H54 (cell line): ENCODE measurements around the gene CPD.
"Not testable (repeated sequence)": the region's sequence is repeated elsewhere in the genome, so short reads cannot be mapped to it uniquely, and the experiment has no call there.

Experiments used
- DNase-seq: peaks from one replicate; pipeline ENCODE4 v3.0.0; 2011; ENCODE audit warnings: low spot score, mixed read lengths; ENCODE audit not compliant: insufficient read length
- FAIRE-seq: peaks from 3 replicates; lab custom pipeline; 2011; peaks lifted over from hg19 to GRCh38; lab: Jason Lieb, UNC
- POLR2A ChIP-seq: IDR thresholded peaks from 2 replicates; pipeline ENCODE4 v1.6.1; 2011; ENCODE audit warnings: low read depth, mild to moderate bottlenecking, low read length

The CPD gene

GRCh38 chr17:30345089-30345433, 33.7 kb upstream of the CPD start:
- DNase-seq (no peak), FAIRE-seq (no peak)
- no peak for TF ChIP-seq POLR2A

DNA sequence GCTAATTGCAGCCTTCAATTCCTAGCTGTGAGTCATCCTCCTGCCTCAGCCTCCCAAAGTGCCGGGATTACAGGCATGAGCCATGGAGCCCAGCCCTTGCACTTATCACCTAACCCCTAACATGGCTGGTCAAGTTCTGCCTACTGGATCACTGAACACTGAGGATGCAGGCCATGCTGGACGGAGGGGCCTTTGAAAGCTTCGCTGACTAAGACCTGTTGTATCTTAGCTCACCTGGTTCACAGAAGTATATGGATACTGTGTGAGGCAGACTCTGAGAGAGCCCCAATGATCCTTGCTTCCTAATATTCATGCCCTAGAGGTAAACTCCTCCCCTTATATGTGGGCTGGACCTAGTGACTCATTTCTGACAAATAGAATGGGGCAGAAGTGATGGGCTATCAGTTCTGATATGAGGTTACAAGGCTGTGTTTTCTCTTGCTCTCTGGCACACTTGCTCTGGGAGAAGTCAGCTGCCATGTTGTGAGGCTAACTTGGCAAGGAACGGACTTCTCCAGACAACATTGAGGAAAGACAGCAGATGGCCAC, 33.1 kb upstream of the CPD start:
- FAIRE-seq: no peak
- TF ChIP-seq POLR2A: no peak
- no peak for DNase-seq

- DNase-seq: no peak
- no peak for TF ChIP-seq POLR2A
- FAIRE-seq: no peak
These were observed 32.4 kb upstream of the CPD start for GRCh38 chr17:30346221-30346795.

DNA sequence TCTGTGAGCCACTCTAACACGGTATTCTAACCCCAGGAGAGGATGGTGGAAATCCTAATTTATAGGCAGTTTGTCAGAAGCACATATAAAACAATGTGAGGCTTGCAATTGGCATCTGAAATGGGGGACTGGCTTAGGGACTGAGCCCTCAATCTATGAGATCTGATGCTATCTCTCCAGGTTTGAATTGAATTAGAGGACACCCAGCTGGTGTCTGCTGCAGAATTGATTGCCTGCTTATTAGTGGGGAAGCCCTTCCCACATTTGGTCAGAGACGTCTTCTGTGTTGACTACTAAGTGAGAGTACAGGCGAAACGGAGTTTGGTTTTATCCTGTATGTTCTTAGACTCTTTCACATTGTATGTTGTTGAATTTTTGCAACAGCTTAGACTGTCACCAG, 31.2 kb upstream of the CPD start:
- no peak for TF ChIP-seq POLR2A
- FAIRE-seq (no peak), DNase-seq (no peak)

DNA sequence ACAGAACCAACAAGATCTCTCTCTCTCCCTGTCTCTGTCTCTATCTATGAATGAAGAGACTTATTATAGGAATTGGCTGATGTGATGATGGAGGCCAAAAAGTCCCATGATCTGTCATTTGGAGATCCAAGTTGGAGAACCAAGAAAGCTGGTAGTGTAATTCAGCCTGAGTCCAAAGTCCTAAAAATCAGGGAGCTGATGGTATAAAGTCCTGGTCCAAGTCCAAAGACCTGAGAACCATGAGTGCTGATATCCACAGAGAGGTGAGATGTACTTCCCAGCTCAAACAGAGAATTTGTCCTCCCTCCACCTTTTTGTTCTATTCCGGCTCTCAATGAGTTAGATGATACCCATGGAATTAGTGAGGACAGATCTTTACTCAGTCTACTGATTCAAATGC, 29.5 kb upstream of the CPD start:
- FAIRE-seq (no peak), DNase-seq (no peak)
- TF ChIP-seq POLR2A: no peak

- FAIRE-seq, DNase-seq: not testable (repeated sequence)
These were observed 27.5 kb upstream of the CPD start for GRCh38 chr17:30351263-30351662.

DNA sequence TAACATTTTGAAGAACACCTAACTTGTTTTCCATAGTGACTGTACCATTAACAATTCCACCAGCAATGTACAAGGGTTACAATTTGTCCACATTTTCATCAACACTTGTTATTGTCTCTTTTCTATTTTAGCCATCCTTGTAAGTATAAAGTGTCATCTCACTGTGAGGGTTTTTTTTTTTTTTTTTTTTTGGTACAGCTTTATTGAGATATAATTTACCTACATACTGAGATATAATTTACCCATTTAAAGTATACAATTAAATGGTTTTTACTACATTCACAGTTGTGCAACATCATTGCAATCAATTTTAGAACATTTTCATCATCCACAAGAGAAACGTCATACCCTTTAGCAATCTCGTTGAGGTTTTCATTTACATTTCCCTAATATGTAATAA, 27.0 kb upstream of the CPD start:
- FAIRE-seq (no peak), DNase-seq (no peak)
- TF ChIP-seq POLR2A: no peak

GRCh38 chr17:30352240-30352814, 26.4 kb upstream of the CPD start:
- FAIRE-seq: no peak
- TF ChIP-seq POLR2A: no peak
- no peak for DNase-seq

- no peak for DNase-seq
- TF ChIP-seq POLR2A: no peak
- FAIRE-seq: no peak
These were observed 24.0 kb upstream of the CPD start for GRCh38 chr17:30354701-30355100.

DNA sequence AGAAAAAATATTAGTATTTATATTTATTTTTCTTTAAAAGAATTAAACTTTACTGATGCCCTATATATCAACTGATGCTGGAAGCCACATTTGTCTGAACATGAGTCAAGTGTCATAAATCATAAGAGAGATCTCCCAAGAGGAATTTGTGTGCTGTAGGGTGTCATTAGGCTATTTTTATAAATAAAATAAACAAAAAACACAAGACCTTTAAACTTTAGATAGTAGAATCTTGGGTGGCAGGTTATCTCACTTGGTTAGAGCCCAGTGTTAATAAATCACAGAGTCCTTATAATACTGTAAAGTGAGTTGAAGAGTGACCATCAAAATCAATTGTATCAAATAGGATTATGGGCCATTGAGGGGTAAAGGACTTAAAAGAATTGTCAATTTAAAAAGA, 21.3 kb upstream of the CPD start:
- no peak for TF ChIP-seq POLR2A
- no peak for FAIRE-seq
- no peak for DNase-seq

DNA sequence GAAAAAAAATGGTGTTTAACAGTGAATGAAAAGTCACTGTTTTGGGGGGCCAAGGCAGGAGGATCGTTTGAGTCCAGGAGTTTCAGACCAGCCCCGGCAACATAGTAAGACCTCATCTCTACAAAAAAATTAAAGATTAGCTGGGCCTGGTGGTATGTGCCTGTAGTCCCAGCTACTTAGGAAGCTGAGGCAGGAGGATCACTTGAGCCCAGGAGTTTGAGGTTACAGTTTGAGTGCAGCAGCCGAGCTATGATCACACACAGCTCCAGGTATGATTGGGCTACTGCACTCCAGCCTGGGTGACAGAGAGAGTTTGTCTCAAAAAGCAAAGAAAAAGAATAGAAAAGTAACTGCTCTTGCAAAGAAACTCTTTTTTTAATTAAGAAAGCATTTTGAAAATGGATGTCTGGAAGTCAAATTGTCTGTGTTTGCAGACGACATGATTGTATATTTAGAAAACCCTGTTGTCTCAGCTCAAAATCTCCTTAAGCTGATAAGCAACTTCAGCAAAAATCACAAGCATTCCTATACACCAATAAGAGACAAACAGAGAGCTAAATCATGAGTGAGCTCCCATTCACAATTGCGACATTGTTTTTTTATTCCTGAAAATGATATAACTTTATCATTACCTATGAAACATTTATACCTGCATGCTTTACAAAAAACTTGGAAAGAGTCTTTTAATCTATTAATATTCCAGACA, 20.5 kb upstream of the CPD start:
- TF ChIP-seq POLR2A: no peak
- no peak for FAIRE-seq
- DNase-seq: no peak

DNA sequence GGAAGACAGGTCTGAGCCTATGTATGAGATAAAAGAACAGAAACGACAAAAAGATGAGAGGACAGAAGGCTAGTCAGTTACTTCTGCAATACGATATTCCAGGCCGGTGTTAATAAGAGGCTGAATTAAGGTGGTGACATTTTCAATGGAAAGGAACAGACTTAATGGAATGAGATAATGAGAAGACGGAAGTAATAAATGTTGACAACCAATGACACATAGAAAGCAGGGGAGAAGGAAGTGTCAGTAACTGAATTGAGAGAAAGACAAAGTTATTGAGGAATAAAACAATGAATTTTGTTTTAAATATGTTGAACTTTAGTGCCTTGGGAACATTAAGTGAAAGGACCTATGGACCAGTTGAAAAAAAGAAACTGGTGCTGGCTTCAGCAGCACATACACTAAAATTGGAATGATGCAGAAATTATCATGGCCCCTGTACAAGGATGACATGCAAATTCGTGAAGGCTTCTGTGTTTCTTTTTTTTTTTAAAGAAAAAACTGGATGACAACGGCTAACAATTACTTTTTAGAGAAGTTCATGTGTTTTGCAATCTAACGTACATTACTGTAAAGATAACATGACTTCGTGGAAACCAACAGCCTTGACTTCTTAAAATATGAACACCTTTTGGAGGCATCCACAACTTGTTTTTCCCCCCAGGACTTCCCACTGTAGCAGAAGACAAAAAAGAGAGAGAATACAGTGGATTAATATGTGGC, 18.5 kb upstream of the CPD start:
- TF ChIP-seq POLR2A: no peak
- FAIRE-seq (no peak), DNase-seq (no peak)

- TF ChIP-seq POLR2A: no peak
- DNase-seq: no peak
- FAIRE-seq: no peak
These were observed 16.9 kb upstream of the CPD start for GRCh38 chr17:30361766-30362279.

GRCh38 chr17:30363715-30364202, 15.0 kb upstream of the CPD start:
- FAIRE-seq: no peak
- no peak for DNase-seq
- no peak for TF ChIP-seq POLR2A

- no peak for DNase-seq
- TF ChIP-seq POLR2A: no peak
- FAIRE-seq: no peak
These were observed 12.2 kb upstream of the CPD start for GRCh38 chr17:30366536-30366935.
